HUES64 (cell line): ENCODE measurements around the gene EDEM1.
A peak's percentile ranks its signal among the peaks of the same experiment; 100 is the strongest.

Experiments
- H3K27ac ChIP-seq: 2 replicates; pipeline ENCODE4 v1.7.0; 2013; ENCODE audit warnings: low read depth, low read length, inconsistent platforms
- H3K27me3 ChIP-seq: 2 replicates; pipeline ENCODE4 v1.6.1; 2013; ENCODE audit warnings: mild to moderate bottlenecking, low read length; ENCODE audit not compliant: insufficient read depth
- H3K36me3 ChIP-seq: 2 replicates; pipeline ENCODE4 v1.6.1; 2013; ENCODE audit warnings: mild to moderate bottlenecking, low read length; ENCODE audit not compliant: insufficient read depth
- H3K4me1 ChIP-seq: 2 replicates; pipeline ENCODE4 v1.6.1; 2013; ENCODE audit warnings: mild to moderate bottlenecking, low read length, moderate library complexity; ENCODE audit not compliant: insufficient read depth
- H3K4me3 ChIP-seq: 2 replicates; pipeline ENCODE4 v1.5.1; 2013; ENCODE audit warnings: mild to moderate bottlenecking, low read length, moderate library complexity
- H3K9ac ChIP-seq: 2 replicates; pipeline ENCODE4 v1.6.1; 2013; ENCODE audit warnings: mild to moderate bottlenecking, low read depth, low read length
- H3K9me3 ChIP-seq: 2 replicates; pipeline ENCODE4 v1.6.1; 2013; ENCODE audit warnings: low read depth, low read length; ENCODE audit not compliant: insufficient read depth
- WGBS: fragments of 150-250, 120-280 bp; methylation state at CpG from one replicate; pipeline ENCODE4 v1.1.7; 2013; ENCODE audit warnings: missing lambda C conversion rate; 5-methylcytosine and 5-hydroxymethylcytosine counted together

Gene EDEM1

DNA sequence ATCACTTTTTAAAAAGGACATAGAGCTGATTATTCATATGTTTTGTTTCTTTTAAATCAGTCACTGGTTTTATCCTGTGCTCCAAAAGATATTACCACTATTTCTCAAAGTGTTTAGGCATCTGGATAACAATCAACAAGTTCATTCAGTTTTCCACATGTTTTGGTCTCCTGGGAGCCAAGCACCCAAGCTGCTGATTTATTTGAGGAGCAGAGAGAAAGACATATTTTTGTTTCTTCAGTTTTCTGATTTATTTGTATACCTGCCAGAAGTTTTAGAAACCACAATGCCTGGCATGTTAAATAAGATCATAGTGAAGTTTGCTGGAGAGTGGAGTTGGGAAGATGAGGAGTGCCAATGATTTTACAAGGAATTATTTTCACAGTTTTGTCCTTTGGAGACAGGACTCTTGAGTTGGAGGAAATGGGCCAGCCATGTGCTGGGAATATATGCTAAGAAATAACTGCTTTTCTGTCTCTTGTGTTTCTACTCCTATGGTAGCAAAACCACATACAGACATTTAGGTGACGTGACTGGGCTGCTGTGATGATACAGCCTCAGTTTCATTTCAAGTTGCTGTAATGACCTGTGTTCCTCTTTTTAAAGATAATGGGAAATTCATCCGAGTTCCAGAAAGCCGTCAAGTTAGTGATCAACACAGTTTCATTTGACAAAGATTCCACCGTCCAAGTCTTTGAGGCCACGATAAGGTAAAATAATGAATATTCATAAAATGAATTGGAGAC is 11.7 kb downstream of the EDEM1 start:
- peaks cover 45% of the 10 kb centered on the region for H3K36me3 ChIP-seq
- H3K4me3 ChIP-seq, result no peak overlapping the region
- H3K27ac ChIP-seq, result no peak overlapping the region
- no peaks in the 10 kb centered on the region for H3K27me3 ChIP-seq
- no peak overlapping the region; the same call in 1 of the 2 replicates for H3K9ac ChIP-seq
- WGBS, result 95% methylated on average over 4 of the region's 5 CpGs
- H3K9me3 ChIP-seq, result no peaks in the 10 kb centered on the region
- H3K4me1 ChIP-seq, result peaks cover 23% of the 10 kb centered on the region

GRCh38 chr3:5201536-5201935 is 14.0 kb downstream of the EDEM1 start:
- Histone ChIP-seq H3K9me3 (no peaks in the 10 kb centered on the region), H3K27me3 (no peaks in the 10 kb centered on the region), H3K4me3 (no peak overlapping the region), H3K27ac (no peak overlapping the region), H3K4me1 (peaks cover 22% of the 10 kb centered on the region), H3K36me3 (peaks cover 65% of the 10 kb centered on the region), H3K9ac (no peak overlapping the region)
- 90% methylated on average over 6 of the region's 6 CpGs for WGBS

DNA sequence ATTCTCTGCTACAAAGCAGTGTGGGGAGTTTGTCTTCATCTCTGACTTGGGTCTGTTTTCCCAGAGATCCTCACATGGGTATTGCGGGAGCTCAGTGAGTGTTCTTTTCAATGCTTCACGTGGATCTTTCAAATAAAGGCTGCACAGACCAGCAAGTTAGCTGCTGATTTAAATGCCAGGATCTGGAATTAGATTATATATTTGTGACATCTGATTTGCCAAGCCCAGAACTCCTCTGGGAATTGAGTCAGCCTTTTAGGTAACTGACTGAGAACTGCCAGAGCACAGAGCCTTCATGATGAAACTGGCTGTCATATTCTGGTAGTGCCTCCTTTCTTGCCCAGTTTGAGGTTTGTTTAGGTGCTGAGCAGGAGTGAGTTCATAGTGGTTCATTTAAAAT is 14.7 kb downstream of the EDEM1 start:
- 91% methylated on average over 2 of the region's 2 CpGs for WGBS
- Histone ChIP-seq H3K9ac (no peak overlapping the region), H3K9me3 (no peaks in the 10 kb centered on the region), H3K4me1 (peaks cover 15% of the 10 kb centered on the region), H3K27me3 (no peaks in the 10 kb centered on the region), H3K4me3 (no peak overlapping the region), H3K36me3 (peaks cover 71% of the 10 kb centered on the region), H3K27ac (no peak overlapping the region)

GRCh38 chr3:5205165-5205941 is 17.8 kb downstream of the EDEM1 start:
- H3K9me3 ChIP-seq, result no peaks in the 10 kb centered on the region
- H3K27me3 ChIP-seq, result no peaks in the 10 kb centered on the region
- no peaks in the 10 kb centered on the region for H3K4me1 ChIP-seq
- H3K9ac ChIP-seq, result no peak overlapping the region
- H3K4me3 ChIP-seq, result no peak overlapping the region
- peaks cover 90% of the 10 kb centered on the region for H3K36me3 ChIP-seq
- 95% methylated on average over 7 of the region's 7 CpGs for whole genome bisulfite sequencing
- no peak overlapping the region for H3K27ac ChIP-seq

- H3K36me3 ChIP-seq, result peaks cover 85% of the 10 kb centered on the region
- no peak overlapping the region for H3K4me3 ChIP-seq
- H3K27me3 ChIP-seq, result no peaks in the 10 kb centered on the region
- H3K27ac ChIP-seq, result no peak overlapping the region
- peaks cover 18% of the 10 kb centered on the region for H3K4me1 ChIP-seq
- WGBS, result 94% methylated on average over 5 of the region's 5 CpGs
- no peaks in the 10 kb centered on the region for H3K9me3 ChIP-seq
- H3K9ac ChIP-seq, result no peak overlapping the region
Measured at GRCh38 chr3:5210926-5211325, 23.4 kb downstream of the EDEM1 start.

GRCh38 chr3:5212628-5213573 is 25.4 kb downstream of the EDEM1 start:
- Histone ChIP-seq H3K36me3 (peaks cover 85% of the 10 kb centered on the region), H3K27ac (peak overlapping the region; percentile 12; the same call in 1 of the 2 replicates), H3K4me3 (no peak overlapping the region), H3K4me1 (peaks cover 18% of the 10 kb centered on the region), H3K9me3 (no peaks in the 10 kb centered on the region), H3K9ac (no peak overlapping the region), H3K27me3 (no peaks in the 10 kb centered on the region)
- 71% methylated on average over 9 of the region's 9 CpGs for WGBS

DNA sequence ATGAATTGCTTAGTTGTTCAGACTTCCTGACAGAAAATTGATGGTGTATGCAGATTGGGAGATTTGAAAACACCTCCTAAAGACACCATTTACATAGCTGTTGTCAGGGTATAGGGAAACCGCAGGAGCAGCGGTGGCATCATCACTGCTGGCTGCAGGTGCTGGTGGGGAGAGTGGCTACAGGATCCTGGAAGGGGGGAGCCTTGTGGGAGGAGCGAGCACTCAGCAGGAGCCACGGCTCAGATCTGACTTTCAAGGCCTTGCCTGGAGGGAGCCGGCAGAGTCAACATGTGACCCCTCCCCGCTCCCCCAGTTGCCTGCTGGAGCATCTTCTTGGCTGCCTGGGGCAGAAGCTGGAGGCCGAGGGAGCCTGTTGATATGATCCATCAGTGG is 26.1 kb downstream of the EDEM1 start:
- 24% methylated on average over 7 of the region's 7 CpGs for WGBS
- Histone ChIP-seq H3K27me3 (no peaks in the 10 kb centered on the region), H3K9ac (no peak overlapping the region), H3K9me3 (no peaks in the 10 kb centered on the region), H3K4me1 (peaks cover 25% of the 10 kb centered on the region), H3K4me3 (no peak overlapping the region), H3K36me3 (peaks cover 79% of the 10 kb centered on the region), H3K27ac (peak overlapping the region; percentile 12; the same call in 1 of the 2 replicates)

DNA sequence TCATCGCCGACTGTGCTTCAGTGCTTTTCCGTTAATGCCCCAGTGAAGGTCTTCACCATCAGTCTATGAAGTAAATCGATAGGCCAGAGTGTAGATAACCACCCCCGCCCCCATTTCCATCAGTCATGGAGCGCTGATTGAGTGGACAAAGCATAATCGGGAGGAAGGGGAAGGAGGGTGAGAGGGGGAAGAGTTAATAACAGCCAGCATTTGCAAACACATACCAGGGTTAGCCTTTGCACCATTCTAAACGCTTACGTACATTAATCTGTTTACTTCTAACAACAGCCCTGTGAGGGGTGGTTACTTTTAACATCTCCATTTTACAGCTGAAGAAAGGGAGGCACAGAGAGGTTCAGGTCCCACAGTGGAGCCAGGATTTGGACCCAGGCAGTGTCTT is 26.8 kb downstream of the EDEM1 start:
- peaks cover 71% of the 10 kb centered on the region for H3K36me3 ChIP-seq

DNA sequence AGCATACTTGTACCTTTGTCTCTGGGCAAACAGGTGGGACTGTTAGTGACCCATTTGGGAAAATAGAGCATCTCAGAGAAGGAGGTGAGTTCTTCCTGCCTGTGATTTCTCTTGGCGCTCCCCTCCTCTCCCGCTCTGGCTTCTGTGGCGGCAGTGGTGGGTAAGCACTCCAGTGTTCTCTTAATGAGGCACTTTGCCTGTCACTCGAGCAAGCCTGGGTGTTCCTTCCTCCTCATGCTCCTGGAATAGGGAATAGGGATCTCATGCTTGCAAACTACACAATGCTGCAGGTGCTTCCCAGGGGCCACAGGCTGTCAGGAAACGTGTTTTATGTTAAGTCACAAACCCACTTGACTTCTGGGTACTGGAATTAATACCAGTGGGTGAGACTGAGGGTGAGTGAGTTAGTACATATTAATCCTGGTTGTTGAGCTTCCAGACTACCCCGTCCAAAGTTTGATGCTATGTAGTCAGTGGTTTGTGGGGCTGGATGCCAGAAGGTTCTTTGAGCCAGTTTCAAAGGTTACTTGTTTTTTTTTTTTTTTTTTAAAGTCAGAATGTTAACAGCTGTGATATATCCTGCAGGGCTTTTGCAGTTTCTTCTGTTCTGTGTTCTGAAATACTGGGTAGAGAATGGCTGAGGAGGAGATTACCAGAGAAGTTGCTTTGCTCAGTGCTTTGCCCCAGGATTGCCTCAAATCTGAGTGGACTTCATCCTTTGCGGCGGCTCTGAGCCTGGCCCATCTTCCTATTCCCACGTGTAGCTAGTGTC is 30.5 kb downstream of the EDEM1 start:
- Histone ChIP-seq H3K4me3 (no peak overlapping the region), H3K36me3 (peaks cover 38% of the 10 kb centered on the region), H3K4me1 (peaks cover 44% of the 10 kb centered on the region), H3K9ac (no peak overlapping the region), H3K27ac (peak overlapping the region; percentile 34; the same call in 1 of the 2 replicates), H3K9me3 (no peaks in the 10 kb centered on the region), H3K27me3 (no peaks in the 10 kb centered on the region)
- 90% methylated on average over 9 of the region's 9 CpGs for WGBS

More for the DNA sequence above, 26.8 kb downstream of the EDEM1 start:
- no peaks in the 10 kb centered on the region for H3K9me3 ChIP-seq
- no peak overlapping the region for H3K27ac ChIP-seq
- H3K4me1 ChIP-seq, result peaks cover 33% of the 10 kb centered on the region
- H3K27me3 ChIP-seq, result no peaks in the 10 kb centered on the region
- no peak overlapping the region for H3K9ac ChIP-seq
- 90% methylated on average over 6 of the region's 9 CpGs for WGBS
- H3K4me3 ChIP-seq, result no peak overlapping the region

GRCh38 chr3:5218815-5219214 is 31.3 kb downstream of the EDEM1 start:
- Histone ChIP-seq H3K27ac (peak overlapping the region; percentile 34), H3K4me1 (peaks cover 38% of the 10 kb centered on the region), H3K9me3 (no peaks in the 10 kb centered on the region), H3K27me3 (no peaks in the 10 kb centered on the region), H3K4me3 (no peak overlapping the region), H3K36me3 (peaks cover 37% of the 10 kb centered on the region), H3K9ac (no peak overlapping the region)
- WGBS, result 86% methylated on average over 5 of the region's 5 CpGs
